ENCODE results near the gene RNF182. TPM values are rescaled to one million over a fixed set of nuclear protein-coding genes. Genes with fewer than 3 reads are reported as not detected.
"Not testable (repeated sequence)": the region's sequence is repeated elsewhere in the genome, so short reads cannot be mapped to it uniquely, and the experiment has no call there.

The RNF182 gene, protein sequence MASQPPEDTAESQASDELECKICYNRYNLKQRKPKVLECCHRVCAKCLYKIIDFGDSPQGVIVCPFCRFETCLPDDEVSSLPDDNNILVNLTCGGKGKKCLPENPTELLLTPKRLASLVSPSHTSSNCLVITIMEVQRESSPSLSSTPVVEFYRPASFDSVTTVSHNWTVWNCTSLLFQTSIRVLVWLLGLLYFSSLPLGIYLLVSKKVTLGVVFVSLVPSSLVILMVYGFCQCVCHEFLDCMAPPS
- total RNA-seq: not detected

DNA sequence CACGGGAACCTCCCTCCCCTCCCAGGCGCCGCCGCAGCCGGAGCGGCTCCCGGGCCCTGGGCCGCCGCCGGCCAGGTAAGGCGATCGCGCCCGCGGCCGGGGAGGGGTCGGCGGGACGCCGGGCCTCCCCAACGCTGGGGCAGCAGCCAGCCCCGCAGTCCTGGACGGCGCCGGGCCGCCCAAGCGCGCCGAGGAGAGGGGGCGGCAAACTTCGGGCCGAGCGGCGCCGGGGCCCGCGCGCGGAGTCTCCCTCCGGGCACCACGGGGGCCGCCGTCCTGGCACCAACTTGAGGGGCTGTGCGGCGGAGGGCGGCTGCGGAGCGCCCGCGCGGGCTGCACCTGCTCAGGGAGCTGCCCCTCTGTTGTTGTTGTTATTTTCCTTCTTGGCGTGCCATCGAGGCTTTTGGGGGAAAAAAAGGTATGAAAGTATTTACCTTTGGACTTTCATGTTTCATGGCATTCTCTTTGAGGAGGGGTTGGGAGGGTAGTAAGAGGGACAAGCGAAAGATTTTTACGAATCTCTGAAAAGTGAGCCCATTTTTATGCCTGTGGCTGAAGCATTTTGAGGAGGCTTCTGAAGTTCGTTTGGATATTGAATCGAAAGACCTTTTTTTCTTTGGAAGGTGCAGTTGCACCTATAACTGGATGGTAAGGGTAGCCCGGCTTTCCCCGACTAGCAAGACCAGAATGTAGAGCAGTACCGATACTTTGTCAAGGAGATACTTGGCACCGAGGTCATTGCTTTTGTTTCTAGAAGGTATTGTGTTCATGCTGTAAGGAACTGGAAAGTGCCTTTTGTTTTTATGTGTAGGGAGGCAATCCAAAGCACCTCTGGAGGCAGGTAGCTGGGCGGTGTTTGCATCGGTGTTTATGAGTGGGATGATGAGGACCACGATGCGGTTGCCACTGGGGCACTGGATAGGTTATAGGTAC, at the start of gene RNF182:
Gene RNF182, plus strand, starts transcription at position 4 of the 933 bp plus-strand sequence. CDS start 52,168 bp downstream, outside the sequence.
- Histone ChIP-seq H3K9me3 (no peaks in the 10 kb centered on the region), H3K27ac (no peak within 1 kb of the TSS), H3K4me1 (ENCODE audit: control insufficient read depth in 1 of 2, low read depth in 2 of 2) (peaks cover 12 to 19% of the 10 kb centered on the region in 2 donors), H3K4me3 (peak within 1 kb of the TSS; percentile 73), H3K36me3 (no peaks in the 10 kb centered on the region), H3K27me3 (replicated peaks; ENCODE audit: insufficient read depth) (peaks cover 7% of the 10 kb centered on the region)
- DNase-seq (ENCODE audit: low spot score): no peak
- no peak for ATAC-seq (ENCODE audit: insufficient number of reproducible peaks, low FRiP score, low read depth)
- TF ChIP-seq, protein P1, sequence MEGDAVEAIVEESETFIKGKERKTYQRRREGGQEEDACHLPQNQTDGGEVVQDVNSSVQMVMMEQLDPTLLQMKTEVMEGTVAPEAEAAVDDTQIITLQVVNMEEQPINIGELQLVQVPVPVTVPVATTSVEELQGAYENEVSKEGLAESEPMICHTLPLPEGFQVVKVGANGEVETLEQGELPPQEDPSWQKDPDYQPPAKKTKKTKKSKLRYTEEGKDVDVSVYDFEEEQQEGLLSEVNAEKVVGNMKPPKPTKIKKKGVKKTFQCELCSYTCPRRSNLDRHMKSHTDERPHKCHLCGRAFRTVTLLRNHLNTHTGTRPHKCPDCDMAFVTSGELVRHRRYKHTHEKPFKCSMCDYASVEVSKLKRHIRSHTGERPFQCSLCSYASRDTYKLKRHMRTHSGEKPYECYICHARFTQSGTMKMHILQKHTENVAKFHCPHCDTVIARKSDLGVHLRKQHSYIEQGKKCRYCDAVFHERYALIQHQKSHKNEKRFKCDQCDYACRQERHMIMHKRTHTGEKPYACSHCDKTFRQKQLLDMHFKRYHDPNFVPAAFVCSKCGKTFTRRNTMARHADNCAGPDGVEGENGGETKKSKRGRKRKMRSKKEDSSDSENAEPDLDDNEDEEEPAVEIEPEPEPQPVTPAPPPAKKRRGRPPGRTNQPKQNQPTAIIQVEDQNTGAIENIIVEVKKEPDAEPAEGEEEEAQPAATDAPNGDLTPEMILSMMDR (IDR thresholded peaks at IDR 0.05): no peak

DNA sequence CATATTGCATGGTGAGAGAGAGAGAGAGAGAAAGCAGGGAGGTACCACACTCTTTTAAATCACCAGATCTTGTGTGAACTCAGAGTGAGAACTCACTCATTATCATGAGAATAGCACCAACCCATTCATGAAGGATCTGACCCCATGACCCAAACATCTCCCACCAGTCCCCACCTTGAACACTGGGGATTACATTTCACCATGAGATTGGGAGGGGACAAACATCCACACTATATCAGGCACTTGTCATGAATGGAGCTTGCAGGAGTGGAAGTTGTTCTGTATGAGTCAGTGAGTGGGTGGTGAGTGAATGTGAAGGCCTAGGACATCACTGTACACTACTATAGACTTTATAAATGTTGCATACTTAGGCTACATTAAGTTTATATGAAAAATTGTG, 47.7 kb upstream of the RNF182 start:
- TF ChIP-seq, protein P1 (IDR thresholded peaks at IDR 0.05): no peak
- Histone ChIP-seq H3K36me3 (no peaks in the 10 kb centered on the region), H3K27me3 (replicated peaks; ENCODE audit: insufficient read depth) (no peaks in the 10 kb centered on the region), H3K4me3 (no peak overlapping the region), H3K4me1 (ENCODE audit: control insufficient read depth in 1 of 2, low read depth in 2 of 2) (peaks cover 7 to 12% of the 10 kb centered on the region in 2 donors), H3K9me3 (no peaks in the 10 kb centered on the region), H3K27ac (no peak overlapping the region)
- ATAC-seq (ENCODE audit: insufficient number of reproducible peaks, low FRiP score, low read depth): no peak
- no peak for DNase-seq (ENCODE audit: low spot score)

DNA sequence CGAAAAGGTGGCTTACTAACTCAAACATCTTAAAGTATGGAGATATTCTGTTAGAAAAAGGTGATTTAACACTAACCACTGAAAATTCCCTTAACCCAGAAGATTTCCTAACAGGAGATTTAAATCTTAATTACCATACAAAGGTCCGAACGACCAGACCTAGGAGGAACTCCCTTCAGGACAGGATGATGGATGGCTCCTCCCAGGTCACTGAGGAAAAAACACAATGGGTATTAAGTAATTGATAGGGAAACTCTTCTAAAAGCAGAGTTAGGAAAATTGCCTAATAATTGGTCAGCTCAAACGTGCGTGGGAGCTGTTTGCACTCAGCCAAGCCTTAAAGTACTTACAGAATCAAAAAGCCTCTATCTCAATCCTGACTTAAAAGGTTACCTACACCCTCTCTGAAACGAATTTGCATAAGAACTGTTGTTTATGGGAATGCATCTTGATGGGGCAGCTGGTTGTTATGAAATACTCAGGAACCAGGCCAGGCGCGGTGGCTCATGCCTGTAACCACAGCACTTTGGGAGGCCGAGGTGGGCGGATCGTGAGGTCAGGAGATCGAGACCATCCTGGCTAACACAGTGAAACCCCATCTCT, 44.6 kb upstream of the RNF182 start:
- not testable (repeated sequence) for H3K36me3 ChIP-seq; ATAC-seq (ENCODE audit: insufficient number of reproducible peaks, low FRiP score, low read depth); H3K9me3 ChIP-seq; H3K4me3 ChIP-seq; DNase-seq (ENCODE audit: low spot score); H3K4me1 ChIP-seq (ENCODE audit: control insufficient read depth in 1 of 2, low read depth in 2 of 2); H3K27me3 ChIP-seq (replicated peaks; ENCODE audit: insufficient read depth); H3K27ac ChIP-seq

DNA sequence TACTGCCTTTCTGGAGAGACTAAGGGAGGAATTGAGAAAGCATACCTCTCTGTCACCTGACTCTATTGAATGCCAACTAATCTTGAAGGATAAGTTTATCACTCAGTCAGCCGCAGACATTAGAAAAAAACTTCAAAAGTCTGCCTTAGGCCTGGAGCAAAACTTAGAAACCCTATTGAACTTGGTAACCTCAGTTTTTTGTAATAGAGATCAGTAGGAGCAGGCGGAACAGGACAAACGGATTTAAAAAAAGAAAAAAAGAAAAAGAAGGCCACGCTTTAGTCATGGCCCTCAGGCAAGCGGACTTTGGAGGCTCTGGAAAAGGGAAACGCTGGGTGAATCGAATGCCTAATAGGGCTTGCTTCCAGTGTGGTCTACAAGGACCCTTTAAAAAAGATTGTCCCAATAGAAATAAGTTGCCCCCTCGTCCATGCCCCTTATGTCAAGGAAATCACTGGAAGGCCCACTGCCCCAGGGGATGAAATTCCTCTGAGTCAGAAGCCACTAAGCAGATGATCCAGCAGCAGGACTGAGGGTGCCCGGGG, 43.1 kb upstream of the RNF182 start:
- DNase-seq (ENCODE audit: low spot score): no peak
- TF ChIP-seq, protein P1 (IDR thresholded peaks at IDR 0.05): no peak
- no peaks in the 10 kb centered on the region for H3K27me3 ChIP-seq (replicated peaks; ENCODE audit: insufficient read depth)

DNA sequence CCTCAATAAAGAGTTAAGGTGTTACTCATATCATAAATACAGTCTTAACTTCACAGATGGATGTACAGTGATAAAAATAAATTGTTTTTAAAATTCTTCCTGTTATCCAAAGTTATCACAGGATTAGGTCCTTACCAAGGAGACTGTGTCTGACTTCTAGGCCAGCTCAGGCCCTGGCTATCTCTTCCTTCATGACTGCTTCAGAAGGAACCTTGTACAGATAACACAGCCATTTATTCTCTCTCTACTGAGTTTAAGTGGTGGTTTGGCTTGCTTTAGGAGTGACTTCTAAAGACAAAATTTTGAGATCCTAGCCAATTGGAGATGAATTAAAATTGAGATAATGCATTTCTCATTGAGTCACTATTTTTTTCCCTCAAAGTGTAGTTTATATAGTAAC, 40.8 kb upstream of the RNF182 start:
- Histone ChIP-seq H3K9me3 (no peaks in the 10 kb centered on the region), H3K4me1 (ENCODE audit: control insufficient read depth in 1 of 2, low read depth in 2 of 2) (no peaks in the 10 kb centered on the region), H3K27me3 (replicated peaks; ENCODE audit: insufficient read depth) (no peaks in the 10 kb centered on the region), H3K27ac (no peak overlapping the region), H3K4me3 (no peak overlapping the region), H3K36me3 (no peaks in the 10 kb centered on the region)
- ATAC-seq (ENCODE audit: insufficient number of reproducible peaks, low FRiP score, low read depth): no peak
- DNase-seq (ENCODE audit: low spot score): no peak
- TF ChIP-seq, protein P1 (IDR thresholded peaks at IDR 0.05): no peak

More for the DNA sequence above, 43.1 kb upstream of the RNF182 start:
- no peaks in the 10 kb centered on the region for H3K9me3 ChIP-seq
- H3K4me3 ChIP-seq: no peak overlapping the region
- ATAC-seq (ENCODE audit: insufficient number of reproducible peaks, low FRiP score, low read depth): no peak
- H3K36me3 ChIP-seq: no peaks in the 10 kb centered on the region
- no peaks in the 10 kb centered on the region for H3K4me1 ChIP-seq (ENCODE audit: control insufficient read depth in 1 of 2, low read depth in 2 of 2)
- H3K27ac ChIP-seq: no peak overlapping the region

All from thoracic aorta (tissue), 2 donors.